CD4-positive, alpha-beta T cell treated with Interferon gamma for 1 hour (primary cell): ENCODE results near the gene TVP23C.

Experiments
- DNase-seq: peaks from one replicate; pipeline ENCODE4 v3.0.0-alpha.2; 2020

Gene TVP23C

DNA sequence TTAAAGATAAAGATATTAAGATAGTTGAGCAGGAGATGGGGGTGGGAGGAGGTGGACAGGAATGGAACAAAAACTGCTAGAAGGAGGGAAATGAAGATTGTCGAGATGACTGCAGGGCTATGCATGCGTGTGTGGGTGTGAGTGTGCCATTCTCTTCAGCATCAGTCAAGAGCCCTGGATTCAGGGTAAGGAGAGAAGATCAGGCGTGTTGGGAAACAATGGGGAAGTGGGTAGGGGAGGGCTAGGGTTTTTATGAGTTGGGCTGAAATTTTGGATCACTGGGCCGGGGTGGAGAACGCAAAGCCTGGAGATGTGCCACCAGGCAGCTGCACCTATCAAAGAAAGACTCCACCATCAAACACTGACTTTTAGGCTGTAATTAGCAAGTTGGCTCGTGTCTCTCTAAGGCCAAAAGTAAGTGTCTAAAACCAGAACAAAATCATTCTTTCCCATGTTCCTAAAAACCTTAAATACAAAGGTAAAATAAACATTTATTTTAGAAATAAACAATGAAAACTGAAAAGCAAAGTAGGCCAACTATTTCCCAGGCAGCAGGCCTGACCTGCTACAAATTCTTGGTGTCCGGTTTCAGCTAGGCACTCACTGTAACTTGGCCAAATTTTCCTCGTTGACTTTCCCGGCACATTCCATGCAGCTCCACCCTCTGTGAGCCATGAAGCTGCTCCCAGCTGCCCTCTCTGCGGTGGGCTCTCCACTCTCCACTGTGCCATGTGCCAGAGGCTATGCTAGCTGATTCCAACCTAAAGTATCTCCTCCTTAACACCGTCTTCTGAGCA is 100.1 kb downstream of the TVP23C start:
- no peak for DNase-seq

DNA sequence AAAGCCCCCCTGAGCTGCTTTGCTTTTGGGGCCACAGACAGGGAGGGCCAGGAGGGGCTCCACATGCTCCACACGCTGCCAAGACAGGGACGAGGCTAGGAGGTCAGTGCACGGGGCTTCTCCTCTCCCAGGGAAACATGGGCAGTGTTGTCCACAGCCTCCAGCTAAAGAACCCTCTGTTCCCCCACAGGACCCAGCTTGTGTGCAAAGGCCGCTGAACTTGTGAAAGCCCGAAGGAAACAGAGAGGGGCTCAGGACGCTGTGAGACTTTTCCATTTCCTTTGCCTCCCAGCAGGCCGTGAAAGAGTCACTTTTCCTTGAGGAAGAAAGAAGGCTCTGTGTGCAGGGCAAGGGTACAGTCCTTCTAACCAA is 105.6 kb downstream of the TVP23C start:
- no peak for DNase-seq

DNA sequence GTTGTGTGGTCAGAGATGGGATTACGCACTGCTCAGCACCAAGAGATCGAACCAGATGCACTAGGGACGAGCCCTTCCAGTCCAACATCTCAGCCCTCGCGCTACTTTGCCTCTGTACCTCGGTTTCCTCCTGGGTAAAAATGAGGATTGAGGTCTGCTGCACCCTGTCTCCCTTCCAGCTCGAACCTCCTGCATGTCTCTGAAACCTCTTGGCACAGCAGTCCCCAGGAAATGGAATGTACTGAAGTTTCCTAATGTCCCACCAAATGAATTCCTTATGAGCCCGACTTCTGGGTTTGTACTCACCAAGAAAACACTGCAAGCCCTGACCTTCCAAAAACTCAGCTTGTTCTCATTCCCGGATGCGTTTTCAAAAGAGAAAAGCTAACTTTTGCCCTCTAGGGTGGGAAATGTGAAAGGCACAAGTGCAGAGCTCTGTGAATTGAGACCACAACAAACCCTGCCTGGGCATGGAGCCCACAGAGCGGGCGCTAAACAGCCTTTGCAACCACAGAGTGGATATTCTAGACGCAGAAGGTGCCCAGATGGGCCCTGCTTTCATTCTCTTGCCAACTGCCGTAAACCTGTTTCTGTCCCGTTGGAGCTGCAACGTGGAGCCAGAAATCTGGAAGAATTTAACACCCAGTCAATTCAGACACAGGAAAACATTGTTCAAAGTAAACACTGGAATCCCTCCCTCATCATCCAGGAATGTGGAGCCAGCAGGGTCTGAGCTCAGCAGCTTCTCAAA is 106.1 kb downstream of the TVP23C start:
- DNase-seq: no peak

DNA sequence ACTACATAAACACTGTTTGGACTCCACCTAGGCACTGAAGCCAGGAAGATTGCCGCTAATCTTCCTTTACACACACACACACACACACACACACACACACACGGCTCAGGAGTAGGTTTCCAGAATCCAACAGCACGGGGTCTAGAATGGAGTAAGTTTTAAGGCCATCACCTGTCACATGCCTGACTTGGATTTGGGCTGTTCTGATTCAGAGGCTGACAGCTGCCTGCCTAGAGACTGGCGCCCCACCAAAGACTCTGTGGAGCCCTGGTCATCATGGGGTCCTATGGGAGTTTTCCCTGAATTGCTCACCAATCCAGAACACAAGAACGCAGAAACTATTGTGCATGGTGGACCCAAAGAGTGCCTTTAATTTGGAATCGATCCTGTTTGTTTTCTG is 106.8 kb downstream of the TVP23C start:
- DNase-seq: no peak

DNA sequence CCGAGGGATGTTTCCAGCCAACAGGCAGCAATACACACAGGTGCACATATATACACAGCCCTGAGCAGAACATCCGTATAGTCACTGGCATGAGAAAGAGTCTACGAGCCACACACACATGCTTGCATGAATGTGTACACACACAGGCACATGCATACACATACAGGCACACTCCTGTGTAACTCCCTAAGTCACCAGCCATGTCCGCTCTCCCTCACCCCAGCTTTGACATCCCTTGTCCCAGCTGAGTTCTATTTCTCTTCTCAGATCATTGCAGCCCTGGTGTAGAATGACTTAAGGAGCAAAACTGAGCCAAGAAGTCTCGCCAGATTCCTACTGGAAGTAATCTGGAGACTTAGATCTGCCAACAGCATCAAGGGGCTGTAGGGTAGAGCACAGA is 108.9 kb downstream of the TVP23C start:
- DNase-seq: no peak

DNA sequence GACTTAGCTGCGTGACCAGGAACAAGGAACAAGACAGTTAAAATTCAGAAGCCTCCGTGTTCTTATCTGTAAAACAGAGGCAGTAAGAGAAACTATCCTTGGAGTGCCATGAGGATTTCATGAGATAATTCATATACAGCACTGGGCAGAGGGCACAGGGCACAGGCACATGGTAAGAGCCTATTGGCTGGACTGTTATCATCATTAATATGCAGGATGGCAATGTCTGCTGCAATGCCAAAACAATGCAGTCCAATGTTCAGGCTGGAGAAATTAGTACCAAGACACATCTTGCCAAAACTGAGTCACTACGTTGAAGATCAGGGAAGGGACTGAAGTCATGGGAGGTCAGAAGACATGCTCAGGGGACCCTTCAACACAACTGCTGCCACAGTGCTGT is 109.5 kb downstream of the TVP23C start:
- DNase-seq: no peak

DNA sequence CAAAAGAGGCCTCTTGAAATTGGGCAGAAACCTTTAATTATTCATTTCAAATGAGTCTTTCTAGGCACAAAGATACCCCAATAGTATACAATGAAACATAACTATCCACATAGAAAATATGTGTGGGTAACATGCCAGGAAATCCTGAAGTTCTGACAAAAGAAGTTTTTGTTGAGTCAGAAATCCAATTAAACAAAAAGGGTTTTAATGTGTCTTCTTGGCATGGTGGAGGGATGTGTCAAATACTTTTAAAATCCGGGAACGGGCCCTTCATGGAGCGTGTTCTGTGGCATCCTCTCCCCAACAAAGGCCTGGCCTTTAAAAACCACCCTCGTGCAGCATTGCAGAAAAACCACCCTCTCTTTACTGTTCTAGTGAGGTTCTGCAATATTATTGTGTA is 110.0 kb downstream of the TVP23C start:
- DNase-seq: no peak

DNA sequence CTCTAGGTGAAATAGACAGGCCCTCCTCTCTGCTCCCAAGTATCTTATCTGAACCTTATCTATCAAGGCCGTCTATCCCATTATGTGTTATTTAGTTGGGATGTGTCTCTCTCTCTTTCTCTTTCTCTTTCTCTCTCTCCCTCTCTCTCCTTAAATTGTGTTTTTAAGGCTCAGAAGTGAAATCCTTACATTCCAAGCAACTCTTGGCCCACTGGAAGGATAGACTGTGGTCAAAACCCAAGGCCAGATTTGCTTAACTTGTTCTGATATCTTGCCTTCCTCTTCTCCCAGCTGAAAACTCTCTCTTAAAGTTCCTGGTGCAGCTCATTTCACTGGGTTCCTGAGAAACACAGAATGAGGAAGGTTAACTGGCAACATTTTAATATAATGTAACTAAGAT is 110.5 kb downstream of the TVP23C start:
- no peak for DNase-seq
